HG03103 (cell line): ENCODE data around the gene MSTO1.
"Not testable (repeated sequence)": the region's sequence is repeated elsewhere in the genome, so short reads cannot be mapped to it uniquely, and the experiment has no call there.

Experiments used
- ATAC-seq: cut with Tn5 transposase; IDR thresholded peaks from one replicate; pipeline ENCODE4 v1.9.1; 2021; ENCODE audit warnings: low read depth; ENCODE audit not compliant: unreplicated experiment

The MSTO1 gene

DNA sequence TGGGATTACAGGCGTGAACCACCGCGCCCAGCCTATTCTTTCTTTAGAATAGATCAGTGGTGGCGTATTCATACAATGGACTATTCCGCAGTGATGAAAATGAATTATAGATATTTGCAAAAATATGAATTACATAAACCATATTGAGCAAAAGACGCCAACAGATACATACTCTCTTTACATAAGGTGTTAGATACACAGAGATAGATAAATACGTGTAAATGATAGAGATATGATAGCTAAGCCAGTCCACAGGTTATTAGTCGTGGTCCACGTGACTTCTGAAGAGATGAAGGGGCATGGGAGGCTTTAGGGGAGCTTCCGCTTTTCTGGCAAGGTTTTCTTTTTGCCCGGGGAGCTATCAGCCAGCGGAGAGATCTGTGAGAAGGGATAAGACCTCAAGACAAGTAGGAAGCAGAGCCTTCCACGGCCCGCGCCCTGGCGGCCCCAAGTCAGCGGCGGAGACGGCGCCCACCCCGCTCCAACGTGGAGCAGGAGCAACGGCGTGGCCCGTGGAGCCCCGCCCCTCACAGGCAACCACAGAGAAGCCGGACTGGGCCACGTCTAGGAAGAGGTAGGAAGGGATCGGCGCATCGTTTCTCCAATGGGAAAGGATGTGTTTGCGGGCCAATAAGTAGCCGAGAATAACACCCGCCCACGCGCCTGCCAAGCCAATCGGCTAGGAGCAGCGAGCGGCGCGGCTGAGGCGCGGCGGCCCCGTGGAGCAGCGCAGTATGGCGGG lies at the start of gene MSTO1:
Gene MSTO1 (plus strand): TSS at position 704 of the 742 bp plus-strand sequence. CDS start 31 bp downstream, at position 735.
- peak; percentile 84 for ATAC-seq

DNA sequence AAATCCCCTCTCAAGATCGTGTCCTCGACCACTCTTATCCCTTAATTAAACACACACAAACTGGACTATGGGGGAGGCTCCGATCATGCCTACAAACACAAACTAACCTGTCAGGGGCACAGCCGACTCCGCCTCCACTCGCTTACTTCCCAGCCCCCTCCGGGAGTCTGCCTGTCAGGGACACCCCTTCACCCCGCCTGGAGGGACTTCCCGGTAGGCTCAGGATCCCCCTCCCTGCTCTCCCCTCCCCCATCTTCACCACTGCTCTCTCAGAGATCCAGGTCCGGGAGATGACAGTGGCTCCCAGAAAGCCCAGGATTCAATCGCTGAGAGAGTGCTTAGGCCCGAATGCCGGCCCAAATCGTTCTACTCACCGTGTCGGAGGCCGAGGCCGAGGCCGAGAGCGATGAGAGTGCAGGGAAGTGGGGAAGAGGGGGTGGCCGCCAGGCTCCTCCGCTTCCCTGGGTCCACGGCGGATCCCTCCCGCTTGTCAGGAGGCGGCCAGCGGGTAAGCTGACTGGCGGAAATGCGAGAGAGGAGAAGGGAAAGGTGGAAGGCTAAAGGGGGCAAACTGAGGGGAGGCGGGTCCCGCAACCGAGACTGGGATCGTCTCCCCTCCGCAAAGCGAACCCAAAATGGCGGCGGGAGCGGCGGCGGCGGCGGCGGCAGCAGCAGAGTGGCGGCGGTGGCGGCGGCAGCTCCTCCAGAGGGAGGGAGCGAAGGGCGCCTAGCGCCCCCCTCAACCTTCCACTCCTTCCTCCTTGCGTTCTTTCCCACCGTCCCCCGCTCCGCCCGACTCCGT lies 48.0 kb upstream of the MSTO1 start:
- ATAC-seq = peak; percentile 15

DNA sequence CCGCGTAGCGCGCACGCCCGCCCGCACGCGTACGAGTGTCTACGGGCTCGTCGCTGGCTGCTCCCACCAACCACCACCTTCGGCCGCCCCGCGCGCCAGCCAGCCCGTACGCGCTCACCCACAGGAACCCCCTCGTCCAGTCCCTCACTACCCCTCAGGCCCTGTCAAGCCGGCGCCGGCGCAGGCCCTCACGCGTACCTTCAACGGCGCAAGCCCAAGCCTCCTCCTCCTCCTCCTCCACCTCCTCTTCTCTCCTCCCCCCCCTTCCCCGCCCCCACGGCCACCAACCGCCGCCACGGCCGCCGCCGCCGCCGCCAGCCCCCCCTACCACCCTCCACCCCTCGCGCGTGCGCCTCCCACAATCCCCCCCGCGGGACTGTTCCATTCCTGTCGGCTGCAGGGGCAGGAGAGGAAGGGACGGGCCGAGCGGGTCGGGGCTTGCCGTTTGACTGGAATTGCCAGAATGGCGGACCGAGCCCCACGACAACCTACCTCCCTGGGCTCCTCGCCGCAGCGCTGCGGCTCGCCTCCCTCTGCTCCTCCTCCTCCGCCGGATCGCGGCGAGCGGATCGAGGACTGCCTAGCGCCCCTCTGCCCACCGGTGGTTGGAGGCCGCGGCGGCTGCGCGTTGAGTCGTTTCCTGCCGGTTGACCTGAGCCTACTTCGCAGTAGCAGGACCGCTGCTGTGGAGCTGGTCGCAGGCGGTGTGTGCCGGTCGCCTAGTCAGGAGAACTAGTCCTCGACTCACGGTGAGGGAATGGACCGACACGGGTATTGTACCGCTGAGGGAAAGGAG lies 47.2 kb upstream of the MSTO1 start, which contains the start of gene ASH1L:
Gene ASH1L (minus strand): TSS at position 223 of the 796 bp plus-strand sequence. CDS start 41,284 bp downstream, outside the sequence.
- peak; percentile 69 for ATAC-seq

DNA sequence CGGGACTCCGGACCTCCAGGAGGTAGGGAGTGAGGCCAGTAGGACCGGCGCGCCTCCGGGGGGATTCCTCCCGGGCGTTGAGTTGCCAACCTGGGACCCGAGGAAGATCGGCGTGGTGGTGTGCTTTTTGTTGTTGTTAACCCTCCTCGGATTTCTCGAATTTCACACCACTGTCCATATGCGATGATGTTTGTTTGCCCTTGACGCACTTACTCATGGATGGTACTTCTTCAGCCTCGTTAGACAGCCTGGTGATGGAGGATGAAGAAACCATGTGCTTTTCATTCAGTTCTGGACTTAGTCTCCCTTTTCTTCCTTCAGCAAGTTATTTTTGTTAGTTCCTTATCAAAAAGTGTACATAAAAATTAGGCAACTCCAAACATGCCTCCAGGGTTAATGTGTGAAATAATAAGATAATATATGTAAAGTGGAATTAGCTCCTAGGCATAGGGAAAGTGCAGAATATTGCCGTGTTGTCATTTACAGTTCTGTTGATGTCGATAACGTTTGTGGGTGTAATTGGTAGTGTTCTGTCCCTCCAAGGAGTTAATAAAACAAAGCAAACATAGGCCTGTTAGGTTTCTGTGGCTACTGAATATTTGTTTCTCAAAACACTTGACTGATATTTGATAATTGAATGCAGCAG lies 46.5 kb upstream of the MSTO1 start:
- ATAC-seq = not testable (repeated sequence)

DNA sequence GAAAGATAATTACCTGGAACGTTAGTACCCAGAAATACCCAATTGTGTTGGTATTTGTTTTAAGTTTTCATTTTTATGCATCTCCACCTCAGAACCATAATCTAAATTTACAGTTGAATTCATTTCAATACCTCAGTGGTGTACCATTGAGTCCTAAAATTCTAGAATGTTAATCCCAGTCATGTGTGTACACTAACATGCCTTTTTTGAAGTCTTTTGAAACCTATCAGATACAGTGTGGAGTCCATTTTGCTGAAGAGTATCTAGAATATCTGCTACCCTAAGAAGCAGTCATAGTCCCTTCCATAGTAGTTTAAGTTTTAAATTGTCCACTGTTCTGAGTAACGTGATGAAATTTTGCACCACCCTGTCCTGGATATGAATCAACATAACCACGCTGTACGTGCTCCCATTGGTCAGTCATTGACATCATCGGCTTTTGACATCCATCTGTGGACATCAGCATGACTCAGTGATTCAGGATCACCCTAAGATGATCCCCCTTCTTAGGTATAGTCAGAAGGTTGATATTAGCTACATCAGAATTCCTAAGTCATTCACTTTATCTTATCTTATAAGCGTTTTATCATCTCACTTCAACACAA lies 39.9 kb upstream of the MSTO1 start:
- no peak for ATAC-seq

DNA sequence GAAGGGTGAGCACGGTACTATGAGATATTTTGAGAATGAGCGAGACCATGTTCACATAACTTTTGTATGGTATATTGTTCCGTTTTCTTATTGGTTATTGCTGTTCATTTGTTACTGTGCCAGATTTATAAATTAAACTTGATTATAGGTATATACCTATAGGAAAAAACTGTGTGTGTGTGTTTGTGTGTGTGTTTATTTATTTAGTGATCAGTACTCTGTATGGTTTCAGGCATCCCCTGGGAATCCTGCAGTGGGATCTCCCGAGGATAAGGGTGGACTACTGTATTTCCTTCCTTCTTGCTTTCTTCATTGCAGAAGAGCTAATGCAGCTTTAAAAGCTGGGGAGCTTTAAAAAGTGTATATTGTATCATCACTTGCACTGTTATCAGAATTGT lies 39.4 kb upstream of the MSTO1 start:
- ATAC-seq = no peak

DNA sequence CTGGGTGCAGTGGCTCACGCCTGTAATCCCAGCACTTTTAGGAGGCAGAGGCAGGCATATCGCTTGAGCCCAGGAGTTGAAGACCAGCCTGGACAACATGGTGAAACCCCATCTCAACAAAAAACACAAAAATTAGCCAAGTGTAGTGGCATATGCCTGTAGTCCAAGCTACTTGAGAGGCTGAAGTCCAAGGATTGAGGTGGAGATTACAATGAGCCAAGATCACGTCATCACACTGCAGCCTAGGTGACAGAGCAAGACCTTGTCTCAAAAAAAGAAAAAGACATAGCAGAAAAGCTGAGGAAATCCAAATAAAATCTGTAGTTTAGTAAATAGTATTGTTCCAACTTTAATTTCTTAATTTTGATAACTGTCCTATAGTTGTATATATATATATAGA lies 35.9 kb upstream of the MSTO1 start:
- no peak for ATAC-seq

DNA sequence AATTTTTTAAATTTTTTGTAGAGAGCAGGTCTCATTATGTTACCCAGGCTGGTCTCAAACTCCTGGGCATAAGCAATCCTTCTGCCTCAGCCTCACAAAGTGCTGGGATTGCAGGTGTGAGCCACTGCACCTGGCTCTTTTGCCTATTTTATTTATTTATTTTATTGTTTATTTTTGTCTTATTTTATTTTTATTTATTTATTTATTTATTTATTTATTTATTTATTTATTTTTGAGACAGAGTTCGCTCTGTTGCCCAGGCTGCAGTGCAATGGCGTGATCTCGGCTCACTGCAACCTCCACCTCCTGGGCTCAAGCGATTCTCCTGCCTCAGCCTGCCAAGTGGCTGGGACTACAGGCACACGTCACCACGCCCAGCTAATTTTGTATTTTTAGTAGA lies 34.4 kb upstream of the MSTO1 start:
- not testable (repeated sequence) for ATAC-seq

DNA sequence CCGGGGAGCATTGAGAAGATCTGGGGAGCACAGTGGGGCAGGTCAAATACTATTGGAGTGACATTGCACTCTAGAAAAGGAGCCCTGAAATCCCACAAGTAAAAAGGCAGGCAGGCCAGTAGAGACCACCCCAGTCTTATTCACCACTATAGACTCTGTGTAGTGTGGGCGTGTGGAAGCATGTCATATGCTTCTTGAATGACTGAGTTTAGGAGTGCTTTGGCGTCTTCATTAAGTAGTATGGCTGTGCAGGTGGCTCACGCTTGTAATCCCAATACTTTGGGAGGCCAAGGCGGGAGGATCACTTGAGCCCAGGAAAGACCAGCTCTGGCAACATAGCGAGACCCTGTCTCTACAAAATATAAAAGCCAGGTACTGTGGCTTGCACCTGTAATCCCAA lies 26.2 kb upstream of the MSTO1 start:
- ATAC-seq = not testable (repeated sequence)

DNA sequence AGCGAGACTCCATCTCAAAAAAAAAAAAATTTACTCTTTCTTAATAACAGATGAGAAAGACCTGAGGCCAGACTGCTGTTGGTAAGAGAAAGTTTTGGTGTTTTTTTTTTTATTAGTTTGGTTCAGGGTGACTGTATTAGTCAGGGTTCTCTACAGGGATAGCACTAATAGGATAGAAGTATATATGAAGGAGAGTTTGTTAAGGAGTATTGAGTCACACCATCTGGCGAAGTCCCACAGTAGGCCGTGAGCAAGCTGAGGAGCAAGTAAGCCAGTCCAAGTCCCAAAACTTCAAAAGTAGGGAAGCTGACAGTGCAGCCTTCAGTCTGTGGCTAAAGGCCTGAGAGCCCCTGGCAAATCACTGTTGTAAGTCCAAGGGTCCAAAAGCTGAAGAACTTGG lies 20.7 kb upstream of the MSTO1 start:
- not testable (repeated sequence) for ATAC-seq

DNA sequence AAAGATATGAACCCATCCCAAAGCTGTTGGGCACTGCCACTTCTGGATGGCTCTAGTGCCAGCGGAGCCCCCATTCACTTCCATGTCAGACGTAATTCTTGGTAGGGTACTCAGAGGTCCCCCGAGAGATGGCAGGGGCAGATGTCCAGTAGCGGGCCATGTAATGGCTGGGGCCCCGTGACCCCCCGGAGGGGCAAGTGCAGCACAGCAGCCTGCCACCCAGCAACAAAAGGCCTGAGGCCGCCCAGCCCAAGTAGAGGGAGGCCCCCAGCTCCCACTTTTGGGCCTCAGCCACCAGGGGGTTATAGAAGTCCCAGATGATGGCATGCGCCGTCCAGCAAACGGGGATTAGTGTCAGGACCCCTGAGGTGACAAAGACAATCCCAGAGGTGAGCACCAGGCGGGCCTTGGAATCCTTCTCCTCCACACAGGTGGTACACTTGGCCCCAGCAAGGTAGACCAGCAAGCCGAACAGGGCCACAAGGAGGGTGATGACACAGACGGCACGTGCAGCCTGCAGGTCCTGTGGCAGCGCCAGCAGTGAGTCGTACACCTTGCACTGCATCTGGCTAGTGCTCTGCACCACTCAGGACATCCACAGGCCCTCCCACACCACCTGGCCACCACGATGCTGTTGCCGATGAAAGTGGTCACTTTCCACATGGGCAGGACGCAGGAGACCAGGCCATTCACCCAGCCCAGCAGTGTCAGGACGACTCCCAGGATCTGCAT lies 19.3 kb upstream of the MSTO1 start:
- not testable (repeated sequence) for ATAC-seq

DNA sequence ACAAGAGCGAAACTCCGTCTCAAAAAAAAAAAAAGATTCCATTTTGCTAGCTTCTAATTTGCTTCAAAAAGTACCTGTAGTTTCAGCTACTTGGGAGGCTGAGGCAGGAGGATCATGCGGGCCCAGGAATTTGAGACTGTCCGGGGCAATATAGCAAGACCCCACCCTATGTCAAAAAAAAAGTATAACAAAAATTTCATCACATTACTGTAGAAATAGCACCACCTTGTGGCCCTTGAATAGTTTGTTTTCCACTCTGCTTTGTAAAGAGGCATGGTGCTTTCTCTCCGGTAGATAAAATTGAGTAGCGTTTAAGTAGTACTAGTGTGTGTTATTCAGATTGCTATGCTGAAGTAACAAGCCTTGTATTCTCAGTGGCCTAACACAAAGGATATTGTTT lies 18.2 kb upstream of the MSTO1 start:
- ATAC-seq = no peak

DNA sequence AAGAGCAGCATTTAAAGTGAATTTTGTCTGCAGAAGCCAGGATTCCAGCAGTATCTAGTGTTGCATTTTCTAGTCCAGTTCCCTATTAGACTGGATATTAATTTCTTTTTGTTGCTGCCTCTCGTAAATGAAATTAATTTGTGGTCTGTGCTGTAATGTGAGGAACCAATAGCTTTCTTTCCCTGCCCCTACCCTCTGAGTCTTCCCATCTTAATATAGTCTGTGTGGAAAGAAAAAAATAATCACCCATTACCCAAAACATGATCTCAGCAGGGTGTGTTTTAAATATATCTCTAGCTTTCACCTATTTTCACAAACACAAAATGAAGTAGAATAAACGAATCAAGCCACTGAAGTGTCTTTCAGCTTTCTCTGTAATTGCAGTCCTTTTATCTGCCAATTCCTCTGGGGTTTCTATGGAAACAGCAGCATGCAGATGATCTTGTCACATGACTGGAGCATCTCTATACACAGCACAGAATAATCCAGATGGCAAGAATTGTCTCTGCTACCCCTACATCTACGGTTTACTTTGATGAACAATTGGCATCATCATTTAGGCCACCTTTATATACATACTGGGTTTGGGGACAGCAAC lies 14.0 kb upstream of the MSTO1 start:
- not testable (repeated sequence) for ATAC-seq

DNA sequence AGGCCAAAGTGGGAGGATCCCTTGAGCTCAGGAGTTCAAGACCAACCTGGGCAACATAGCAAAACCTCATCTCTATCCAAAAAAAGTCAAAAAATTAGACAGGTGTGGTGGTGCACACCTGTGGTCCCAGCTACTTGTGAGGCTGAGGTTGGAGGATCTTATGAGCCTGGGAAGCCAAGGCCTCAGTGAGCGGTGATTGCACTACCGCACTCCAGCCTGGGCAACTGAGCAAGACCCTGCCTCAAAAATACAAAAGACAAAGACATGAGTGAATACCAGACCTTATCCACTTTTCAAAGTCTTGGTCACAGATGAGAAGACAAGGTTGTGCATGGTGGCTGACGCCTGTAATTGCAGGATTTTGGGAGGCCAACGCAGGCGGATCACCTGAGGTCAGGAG lies 13.2 kb upstream of the MSTO1 start:
- no peak for ATAC-seq

DNA sequence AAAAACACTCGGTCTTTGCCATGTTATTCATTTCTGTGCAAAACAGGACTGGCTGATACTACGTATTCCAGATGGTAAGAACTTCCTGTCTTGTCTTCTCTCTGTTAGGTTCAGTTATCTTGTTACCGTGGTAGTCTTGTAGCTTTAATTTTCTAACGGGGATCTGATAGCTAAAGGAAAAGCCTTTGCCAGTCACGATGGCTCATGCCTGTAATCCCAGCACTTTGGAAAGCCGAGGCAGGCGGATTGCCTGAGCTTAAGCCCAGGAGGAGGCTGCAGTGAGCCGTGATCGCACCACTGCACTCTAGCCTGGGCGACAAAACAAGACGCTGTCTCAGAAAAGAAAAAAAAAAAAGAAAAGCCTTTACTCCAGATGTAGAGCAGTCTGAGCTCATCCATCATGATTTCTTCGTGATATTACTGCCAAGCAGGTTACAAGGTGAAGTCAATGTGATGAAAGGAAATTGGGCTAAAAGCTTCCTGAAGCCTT lies 11.1 kb upstream of the MSTO1 start:
- no peak for ATAC-seq

DNA sequence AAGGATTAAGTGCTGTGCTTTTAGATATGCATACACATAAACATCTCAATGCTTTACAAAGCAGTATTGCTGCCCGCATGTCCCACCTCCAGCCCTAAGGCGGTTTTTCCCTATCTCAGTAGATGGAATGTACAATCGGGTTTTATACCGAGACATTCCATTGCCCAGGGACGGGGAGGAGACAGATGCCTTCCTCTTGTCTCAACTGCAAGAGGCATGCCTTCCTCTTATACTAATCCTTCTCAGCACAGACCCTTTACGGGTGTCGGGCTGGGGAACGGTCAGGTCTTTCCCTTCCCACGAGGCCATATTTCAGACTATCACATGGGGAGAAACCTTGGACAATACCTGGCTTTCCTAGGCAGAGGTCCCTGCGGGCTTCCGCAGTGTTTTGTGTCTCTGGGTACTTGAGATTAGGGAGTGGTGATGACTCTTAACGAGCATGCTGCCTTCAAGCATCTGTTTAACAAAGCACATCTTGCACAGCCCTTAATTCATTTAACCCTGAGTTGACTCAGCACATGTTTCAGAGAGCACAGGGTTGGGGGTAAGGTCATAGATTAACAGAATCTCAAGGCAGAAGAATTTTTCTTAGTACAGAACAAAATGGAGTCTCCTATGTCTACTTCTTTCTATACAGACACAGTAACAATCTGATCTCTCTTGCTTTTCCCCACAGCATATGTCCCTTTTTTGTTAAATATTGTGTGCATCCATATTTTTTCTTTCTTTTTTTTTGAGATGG lies 10.0 kb upstream of the MSTO1 start:
- ATAC-seq = not testable (repeated sequence)

DNA sequence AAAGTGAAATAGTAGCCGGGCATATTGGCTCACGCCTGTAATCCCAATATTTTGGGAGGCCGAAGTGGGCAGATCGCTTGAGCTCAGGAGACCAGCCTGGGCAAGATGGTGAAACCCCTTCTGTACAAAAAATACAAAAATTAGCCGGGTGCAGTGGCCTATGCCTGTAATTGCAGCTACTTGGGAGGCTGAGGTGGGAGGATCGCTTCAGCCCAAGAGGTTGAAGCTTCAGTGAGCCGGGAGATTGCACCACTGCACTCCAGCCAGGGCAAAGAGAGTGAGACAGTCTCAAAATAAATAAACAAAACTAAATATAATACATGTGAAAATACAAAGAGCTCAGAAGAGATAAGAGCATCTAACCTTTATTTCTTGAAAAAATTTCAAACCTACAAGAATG lies 2.3 kb upstream of the MSTO1 start:
- no peak for ATAC-seq

DNA sequence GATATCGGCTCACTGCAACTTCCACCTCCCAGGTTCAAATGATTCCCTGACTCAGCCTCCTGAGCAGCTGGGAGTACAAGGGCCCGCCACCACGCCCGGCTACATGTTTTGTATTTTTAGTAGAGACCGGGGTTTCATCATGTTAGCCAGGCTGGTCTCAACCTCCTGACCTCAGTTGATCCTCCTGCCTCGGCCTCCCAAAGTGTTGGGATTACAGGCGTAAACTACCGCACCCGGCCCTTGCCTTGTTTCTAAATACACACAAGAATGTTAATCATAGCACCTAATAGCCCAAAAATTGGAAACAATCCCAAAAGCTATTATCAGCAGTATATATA lies 1.2 kb upstream of the MSTO1 start:
- no peak for ATAC-seq
